SK-N-SH (cell line): ENCODE measurements around the gene TRIL. TPM values are rescaled to one million over a fixed set of nuclear protein-coding genes. Genes with fewer than 3 reads are reported as not detected.

Experiments used
- CTCF ChIA-PET: fragments of 300-600, 350-600 bp; formaldehyde crosslinking; extraction: SDS; loops from one replicate; lab custom pipeline; 2021; lab: Yijun Ruan, JAX
- POLR2A ChIA-PET: fragments of 350-600 bp; sonication (Branson Sonifier 250); formaldehyde crosslinking; extraction: SDS; loops from one replicate; lab custom pipeline; 2020; ENCODE audit warnings: antibody characterized with exemption, inconsistent platforms; lab: Yijun Ruan, JAX
- DNase-seq: peaks from one replicate; pipeline ENCODE4 v3.0.0; 2012
- H2AFZ ChIP-seq: fragments of 200-600 bp; sonication (generic); 2 replicates; pipeline ENCODE4 v1.8.1; 2016; ENCODE audit warnings: antibody characterized with exemption, mild to moderate bottlenecking, low read depth
- H3F3A ChIP-seq: fragments of 200-600 bp; sonication (generic); replicated peaks from 2 replicates; pipeline ENCODE3; 2016; ENCODE audit warnings: antibody characterized with exemption, mild to moderate bottlenecking; ENCODE audit not compliant: insufficient read depth
- H3K27ac ChIP-seq, 2 experiments: fragments of 200-500 bp in 1 of 2; fragments of 200-600 bp in 1 of 2; sonication (Bioruptor generic) in 1 of 2; sonication (generic), shearing (Covaris generic) in 1 of 2; 2 replicates each; pipeline versions ENCODE4 v1.5.1 to v1.6.1; 2014 to 2016; ENCODE audit warnings: low read depth in 2 of 2, inconsistent platforms in 1 of 2, low read length in 1 of 2, mild to moderate bottlenecking in 1 of 2, mixed read lengths in 1 of 2
- H3K27me3 ChIP-seq: fragments of 200-600 bp; sonication (generic), shearing (Covaris generic); 2 replicates; pipeline ENCODE4 v1.6.1; 2016; ENCODE audit warnings: mixed run types; ENCODE audit not compliant: insufficient read depth
- H3K36me3 ChIP-seq, 2 experiments: fragments of 200-500 bp in 1 of 2; fragments of 200-600 bp in 1 of 2; sonication (Bioruptor generic) in 1 of 2; sonication (generic) in 1 of 2; replicated peaks in 1 of 2; 2 replicates each; pipeline versions ENCODE3 to v1.5.1; 2014 to 2016; ENCODE audit warnings: low read length in 1 of 2, mild to moderate bottlenecking in 1 of 2; ENCODE audit not compliant: insufficient read depth in 2 of 2, control insufficient read depth in 1 of 2
- H3K4me1 ChIP-seq, 2 experiments: fragments of 200-500 bp in 1 of 2; fragments of 200-600 bp in 1 of 2; sonication (Bioruptor generic) in 1 of 2; sonication (generic), shearing (Covaris generic) in 1 of 2; 2 replicates each; pipeline versions ENCODE4 v1.5.1 to v1.6.1; 2014 to 2016; ENCODE audit warnings: low read depth in 1 of 2, low read length in 1 of 2, mixed run types in 1 of 2; ENCODE audit not compliant: insufficient read depth in 2 of 2, control insufficient read depth in 1 of 2
- H3K4me2 ChIP-seq: fragments of 200-600 bp; sonication (generic), shearing (Covaris generic); 2 replicates; pipeline ENCODE4 v1.6.1; 2017; ENCODE audit warnings: mixed run types
- H3K4me3 ChIP-seq, 2 experiments: fragments of 200-500 bp in 1 of 2; fragments of 200-600 bp in 1 of 2; sonication (Bioruptor generic) in 1 of 2; sonication (generic), shearing (Covaris generic) in 1 of 2; 2 replicates each; pipeline versions ENCODE4 v1.5.1 to v1.8.1; 2014 to 2016; ENCODE audit warnings: low read depth in 2 of 2, inconsistent platforms in 1 of 2, low read length in 1 of 2, mild to moderate bottlenecking in 1 of 2, mixed read lengths in 1 of 2, moderate library complexity in 1 of 2
- H3K79me2 ChIP-seq: fragments of 200-600 bp; sonication (generic); 2 replicates; pipeline ENCODE4 v1.8.1; 2017; ENCODE audit warnings: mild to moderate bottlenecking; ENCODE audit not compliant: insufficient read depth
- H3K9ac ChIP-seq: fragments of 200-600 bp; sonication (generic); 2 replicates; pipeline ENCODE4 v1.6.1; 2017; ENCODE audit warnings: mixed run types
- H3K9me2 ChIP-seq: fragments of 200-600 bp; sonication (generic); 2 replicates; pipeline ENCODE4 v1.6.1; 2017; ENCODE audit warnings: mixed run types
- H3K9me3 ChIP-seq: fragments of 200-600 bp; sonication (generic); 2 replicates; pipeline ENCODE4 v1.6.1; 2017; ENCODE audit warnings: mixed run types, mild to moderate bottlenecking, moderate library complexity
- H4K20me1 ChIP-seq: fragments of 200-600 bp; sonication (generic); 2 replicates; pipeline ENCODE4 v1.6.1; 2017; ENCODE audit warnings: mild to moderate bottlenecking, mixed run types; ENCODE audit not compliant: insufficient read depth
- CHD2 ChIP-seq: fragments of 150-350 bp; IDR thresholded peaks from 2 replicates; pipeline ENCODE4 v1.6.1; 2018; ENCODE audit warnings: low read length; ENCODE audit not compliant: partially characterized antibody
- ELF1 ChIP-seq: IDR thresholded peaks from 2 replicates; pipeline ENCODE4 v1.4.0; 2012
- EZH2phosphoT487 ChIP-seq: fragments of 200-600 bp; sonication (generic); IDR thresholded peaks from 2 replicates; pipeline ENCODE4 v1.6.1; 2017; ENCODE audit warnings: low read depth, mixed run types, mild to moderate bottlenecking, antibody characterized with exemption, moderate library complexity, borderline replicate concordance
- FOSL2 ChIP-seq: IDR thresholded peaks from 2 replicates; pipeline ENCODE4 v1.4.0; 2012; ENCODE audit warnings: low read depth, mild to moderate bottlenecking, moderate library complexity, borderline replicate concordance
- FOXJ3 ChIP-seq: sonication (generic); formaldehyde crosslinking; IDR thresholded peaks from 2 replicates; pipeline ENCODE4 v1.5.1; 2020; ENCODE audit warnings: mild to moderate bottlenecking, missing genetic modification reagents
- FOXM1 ChIP-seq: IDR thresholded peaks from 2 replicates; pipeline ENCODE4 v1.4.0; 2012; ENCODE audit warnings: low read depth, mild to moderate bottlenecking
- GABPA ChIP-seq: IDR thresholded peaks from 2 replicates; pipeline ENCODE4 v1.4.0; 2012; ENCODE audit warnings: low read depth, mild to moderate bottlenecking
- GATA2 ChIP-seq: sonication (generic); formaldehyde crosslinking; IDR thresholded peaks from 2 replicates; pipeline ENCODE4 v1.5.0; 2020; ENCODE audit warnings: mild to moderate bottlenecking, missing genetic modification reagents
- JUND ChIP-seq: IDR thresholded peaks from 2 replicates; pipeline ENCODE4 v1.4.0; 2012
- MEF2A ChIP-seq: IDR thresholded peaks from 2 replicates; pipeline ENCODE4 v1.4.0; 2012; ENCODE audit warnings: low read depth, borderline replicate concordance
- MXI1 ChIP-seq: IDR thresholded peaks from 2 replicates; pipeline ENCODE4 v1.6.1; 2012; ENCODE audit warnings: mild to moderate bottlenecking, low read depth, low read length, improper control_type of control experiment
- NFIC ChIP-seq: IDR thresholded peaks from 2 replicates; pipeline ENCODE4 v1.4.0; 2012; ENCODE audit warnings: borderline replicate concordance
- NRF1 ChIP-seq: IDR thresholded peaks from 2 replicates; pipeline ENCODE4 v1.6.1; 2012; ENCODE audit warnings: low read depth, mild to moderate bottlenecking, low read length
- RAD21 ChIP-seq: IDR thresholded peaks from 2 replicates; pipeline ENCODE4 v1.6.1; 2012; ENCODE audit warnings: mild to moderate bottlenecking, low read length
- RCOR1 ChIP-seq: fragments of 150-350 bp; IDR thresholded peaks from 2 replicates; pipeline ENCODE4 v1.6.1; 2017; ENCODE audit warnings: antibody characterized with exemption, low read length
- RFX5 ChIP-seq: IDR thresholded peaks from 2 replicates; pipeline ENCODE4 v1.6.1; 2012; ENCODE audit warnings: mild to moderate bottlenecking, improper control_type of control experiment, low read length
- SIN3A ChIP-seq: IDR thresholded peaks from 2 replicates; pipeline ENCODE4 v1.6.1; 2012; ENCODE audit warnings: low read depth, mild to moderate bottlenecking, low read length, moderate library complexity, borderline replicate concordance
- SMC3 ChIP-seq: IDR thresholded peaks from 2 replicates; pipeline ENCODE4 v1.6.1; 2012; ENCODE audit warnings: low read depth, low read length, improper control_type of control experiment
- TAF1 ChIP-seq: IDR thresholded peaks from 2 replicates; pipeline ENCODE4 v1.6.1; 2012; ENCODE audit warnings: low read depth, mild to moderate bottlenecking, low read length, moderate library complexity, borderline replicate concordance
- TCF12 ChIP-seq: IDR thresholded peaks from 2 replicates; pipeline ENCODE4 v1.4.0; 2012
- WGBS: methylation state at CpG from one replicate; pipeline ENCODE4 v1.1.6; 2017; ENCODE audit warnings: low lambda C conversion rate; 5-methylcytosine and 5-hydroxymethylcytosine counted together
- polyA plus RNA-seq, 3 experiments: library from polyadenylated mRNA; depleted of rRNA; stranded (reverse); fragments of >200 nt; gene quantifications; 2 replicates each; pipeline ENCODE4 v1.2.3, GENCODE V29; 2012
- TF ChIP-seq, protein P1 (sequence below): fragments of 150-350 bp; IDR thresholded peaks from 2 replicates; pipeline ENCODE4 v1.6.1; 2017; ENCODE audit warnings: antibody characterized with exemption, low read length, low read depth, borderline replicate concordance
- TF ChIP-seq, protein P2 (sequence below): IDR thresholded peaks from 2 replicates; pipeline ENCODE4 v1.4.0; 2012; ENCODE audit warnings: low read depth
- TF ChIP-seq, protein P3 (sequence below): IDR thresholded peaks from 2 replicates; pipeline ENCODE4 v1.4.0; 2012; ENCODE audit warnings: low read depth, borderline replicate concordance
- TF ChIP-seq, protein P4 (sequence below): fragments of 150-350 bp; IDR thresholded peaks from 2 replicates; pipeline ENCODE4 v1.6.1; 2016; ENCODE audit warnings: mild to moderate bottlenecking, low read depth, low read length
- TF ChIP-seq, protein P5 (sequence below): IDR thresholded peaks from 2 replicates; pipeline ENCODE4 v1.4.0; 2012; ENCODE audit warnings: low read depth, borderline replicate concordance

TRIL gene
- polyA plus RNA-seq, 1 of the 3 experiments (the other 2 are of a cell fraction) = 0.18 TPM

DNA sequence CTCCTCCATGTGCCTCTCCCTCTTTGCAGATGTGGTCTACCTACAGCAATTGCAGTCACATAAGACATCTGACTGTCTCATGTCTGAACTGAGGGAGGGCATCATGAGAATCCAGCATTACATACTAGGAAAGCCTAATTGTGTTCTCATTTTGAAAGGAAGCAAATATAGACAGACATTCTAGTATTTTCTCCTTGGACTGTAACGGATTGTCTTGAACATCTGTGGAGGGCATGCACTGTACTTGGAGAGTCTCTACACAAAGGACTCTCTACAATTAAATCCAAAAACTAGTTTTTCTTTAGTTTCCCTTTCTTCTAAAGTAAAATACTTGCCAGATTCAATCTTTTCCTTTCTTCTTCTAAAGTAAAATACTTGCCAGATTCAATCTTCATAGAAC, 34.7 kb upstream of the TRIL start:
- 21% methylated on average over 1 of the region's 1 CpG for WGBS
- peaks cover 6 to 28% of the 10 kb centered on the region in 2 experiments; a peak in 2 of 4 replicates for H3K4me1 ChIP-seq
- DNase-seq = no peak
- no peaks in the 10 kb centered on the region; the same call in 1 of the 2 replicates for H3K27me3 ChIP-seq
- no peaks in the 10 kb centered on the region for H3K9me2 ChIP-seq
- H3K9me3 ChIP-seq = no peaks in the 10 kb centered on the region
- H3K27ac ChIP-seq = no peak overlapping the region
- no peak overlapping the region for H3K4me3 ChIP-seq
- H3K79me2 ChIP-seq = no peaks in the 10 kb centered on the region
- no peak overlapping the region for H2AFZ ChIP-seq
- H3K36me3 ChIP-seq = no peaks in the 10 kb centered on the region
- H3F3A ChIP-seq = no peaks in the 10 kb centered on the region
- no peak overlapping the region for H3K9ac ChIP-seq
- H4K20me1 ChIP-seq = no peaks in the 10 kb centered on the region
- H3K4me2 ChIP-seq = no peak overlapping the region
- CTCF ChIA-PET = interaction anchor here (0.7 to 3.5 kb wide), 5 partner anchors 13 to 197 kb away, joined by 3 to 18 read pairs (median 3); partner anchors contain the start of gene TRIL
- POLR2A ChIA-PET = no interaction called here
- TF ChIP-seq TAF1 (no peak), RFX5 (no peak), SIN3A (no peak), NFIC (no peak), NRF1 (no peak), MXI1 (no peak), EZH2phosphoT487 (no peak), ELF1 (no peak), GABPA (no peak), FOSL2 (no peak), TCF12 (no peak), MEF2A (no peak), SMC3 (no peak), FOXJ3 (CRISPR knock-in tag) (no peak), CHD2 (no peak)
- TF ChIP-seq, protein P1, sequence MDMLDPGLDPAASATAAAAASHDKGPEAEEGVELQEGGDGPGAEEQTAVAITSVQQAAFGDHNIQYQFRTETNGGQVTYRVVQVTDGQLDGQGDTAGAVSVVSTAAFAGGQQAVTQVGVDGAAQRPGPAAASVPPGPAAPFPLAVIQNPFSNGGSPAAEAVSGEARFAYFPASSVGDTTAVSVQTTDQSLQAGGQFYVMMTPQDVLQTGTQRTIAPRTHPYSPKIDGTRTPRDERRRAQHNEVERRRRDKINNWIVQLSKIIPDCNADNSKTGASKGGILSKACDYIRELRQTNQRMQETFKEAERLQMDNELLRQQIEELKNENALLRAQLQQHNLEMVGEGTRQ = no peak
- TF ChIP-seq, all 33 proteins: peak for 0

DNA sequence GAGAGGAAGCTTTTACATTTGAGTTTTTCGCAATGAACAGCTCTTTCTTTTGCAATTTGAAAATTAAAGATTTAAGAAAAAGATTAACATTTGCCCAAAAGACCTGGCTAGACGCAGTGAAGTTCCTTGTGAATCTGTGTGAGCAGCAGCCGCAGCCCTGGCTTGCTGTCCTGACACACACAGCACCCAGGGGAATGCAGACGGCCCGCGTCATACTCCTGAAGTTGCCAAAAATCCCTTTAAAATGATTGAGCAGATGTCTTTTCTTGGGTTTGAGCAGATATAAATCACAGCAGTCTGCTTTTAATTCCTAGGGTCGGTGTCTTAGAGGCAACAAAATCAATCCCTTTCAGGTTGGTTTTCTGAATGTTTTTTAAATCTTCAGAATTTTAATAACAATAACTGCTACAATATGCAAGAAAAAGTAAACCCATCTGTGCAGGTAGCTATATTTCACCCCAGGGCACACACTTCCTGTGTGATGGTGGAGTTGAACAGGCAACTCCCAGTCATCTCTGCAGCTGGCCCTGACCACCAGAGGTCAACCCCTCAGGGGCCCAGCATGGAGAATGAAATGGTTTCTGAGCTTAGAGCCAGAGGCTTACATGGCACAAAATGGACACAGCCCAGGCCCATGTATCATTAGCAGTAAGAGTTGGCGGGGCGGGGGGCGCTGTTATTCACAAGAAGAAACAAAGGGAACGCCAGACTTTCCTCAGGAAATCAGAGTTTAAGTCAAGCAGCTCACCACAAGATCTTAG, 32.2 kb upstream of the TRIL start:
- H3K9me3 ChIP-seq = no peaks in the 10 kb centered on the region
- TF ChIP-seq NRF1 = no peak
- TF ChIP-seq, protein P2, sequence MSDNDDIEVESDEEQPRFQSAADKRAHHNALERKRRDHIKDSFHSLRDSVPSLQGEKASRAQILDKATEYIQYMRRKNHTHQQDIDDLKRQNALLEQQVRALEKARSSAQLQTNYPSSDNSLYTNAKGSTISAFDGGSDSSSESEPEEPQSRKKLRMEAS = no peak
- TF ChIP-seq, protein P3, sequence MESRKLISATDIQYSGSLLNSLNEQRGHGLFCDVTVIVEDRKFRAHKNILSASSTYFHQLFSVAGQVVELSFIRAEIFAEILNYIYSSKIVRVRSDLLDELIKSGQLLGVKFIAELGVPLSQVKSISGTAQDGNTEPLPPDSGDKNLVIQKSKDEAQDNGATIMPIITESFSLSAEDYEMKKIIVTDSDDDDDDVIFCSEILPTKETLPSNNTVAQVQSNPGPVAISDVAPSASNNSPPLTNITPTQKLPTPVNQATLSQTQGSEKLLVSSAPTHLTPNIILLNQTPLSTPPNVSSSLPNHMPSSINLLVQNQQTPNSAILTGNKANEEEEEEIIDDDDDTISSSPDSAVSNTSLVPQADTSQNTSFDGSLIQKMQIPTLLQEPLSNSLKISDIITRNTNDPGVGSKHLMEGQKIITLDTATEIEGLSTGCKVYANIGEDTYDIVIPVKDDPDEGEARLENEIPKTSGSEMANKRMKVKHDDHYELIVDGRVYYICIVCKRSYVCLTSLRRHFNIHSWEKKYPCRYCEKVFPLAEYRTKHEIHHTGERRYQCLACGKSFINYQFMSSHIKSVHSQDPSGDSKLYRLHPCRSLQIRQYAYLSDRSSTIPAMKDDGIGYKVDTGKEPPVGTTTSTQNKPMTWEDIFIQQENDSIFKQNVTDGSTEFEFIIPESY = no peak
- TF ChIP-seq FOXM1 = no peak
- TF ChIP-seq RCOR1 = no peak
- TF ChIP-seq RAD21 = no peak
- TF ChIP-seq GATA2 (CRISPR knock-in tag) = no peak
- TF ChIP-seq, protein P4, sequence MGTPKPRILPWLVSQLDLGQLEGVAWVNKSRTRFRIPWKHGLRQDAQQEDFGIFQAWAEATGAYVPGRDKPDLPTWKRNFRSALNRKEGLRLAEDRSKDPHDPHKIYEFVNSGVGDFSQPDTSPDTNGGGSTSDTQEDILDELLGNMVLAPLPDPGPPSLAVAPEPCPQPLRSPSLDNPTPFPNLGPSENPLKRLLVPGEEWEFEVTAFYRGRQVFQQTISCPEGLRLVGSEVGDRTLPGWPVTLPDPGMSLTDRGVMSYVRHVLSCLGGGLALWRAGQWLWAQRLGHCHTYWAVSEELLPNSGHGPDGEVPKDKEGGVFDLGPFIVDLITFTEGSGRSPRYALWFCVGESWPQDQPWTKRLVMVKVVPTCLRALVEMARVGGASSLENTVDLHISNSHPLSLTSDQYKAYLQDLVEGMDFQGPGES = no peak
- TF ChIP-seq, protein P5, sequence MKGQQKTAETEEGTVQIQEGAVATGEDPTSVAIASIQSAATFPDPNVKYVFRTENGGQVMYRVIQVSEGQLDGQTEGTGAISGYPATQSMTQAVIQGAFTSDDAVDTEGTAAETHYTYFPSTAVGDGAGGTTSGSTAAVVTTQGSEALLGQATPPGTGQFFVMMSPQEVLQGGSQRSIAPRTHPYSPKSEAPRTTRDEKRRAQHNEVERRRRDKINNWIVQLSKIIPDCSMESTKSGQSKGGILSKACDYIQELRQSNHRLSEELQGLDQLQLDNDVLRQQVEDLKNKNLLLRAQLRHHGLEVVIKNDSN = no peak
- TF ChIP-seq TCF12 = no peak
- no peak for TF ChIP-seq RFX5
- no peak for TF ChIP-seq JUND
- peak overlapping the region in 1 of 2 experiments; percentile 51; a peak in 1 of 4 replicates for H3K27ac ChIP-seq
- no peaks in the 10 kb centered on the region for H3F3A ChIP-seq
- ChIA-PET CTCF (interaction anchor here (0.7 to 3.2 kb wide), 11 partner anchors 14 to 199 kb away, joined by 3 to 28 read pairs (median 4); partner anchors contain the start of gene TRIL), POLR2A (no interaction called here)
- WGBS = 82% methylated on average over 11 of the region's 11 CpGs
- peaks cover 6 to 38% of the 10 kb centered on the region in 2 experiments; a peak in 2 of 4 replicates for H3K4me1 ChIP-seq
- H3K4me2 ChIP-seq = no peak overlapping the region
- H2AFZ ChIP-seq = no peak overlapping the region
- H3K4me3 ChIP-seq = no peak overlapping the region
- no peaks in the 10 kb centered on the region for H3K27me3 ChIP-seq
- no peaks in the 10 kb centered on the region for H3K79me2 ChIP-seq
- no peaks in the 10 kb centered on the region for H3K9me2 ChIP-seq
- no peaks in the 10 kb centered on the region for H4K20me1 ChIP-seq
- H3K36me3 ChIP-seq = no peaks in the 10 kb centered on the region
- peak; percentile 22 for DNase-seq
- no peak overlapping the region for H3K9ac ChIP-seq
